Measurements from ENCODE around the gene SMIM3. TPM values are rescaled to one million over a fixed set of nuclear protein-coding genes. Genes with fewer than 3 reads are reported as not detected.
A peak's percentile ranks its signal among the peaks of the same experiment; 100 is the strongest.

The SMIM3 gene
- total RNA-seq, 1 experiment from 2014 or later = 19.4 TPM

DNA sequence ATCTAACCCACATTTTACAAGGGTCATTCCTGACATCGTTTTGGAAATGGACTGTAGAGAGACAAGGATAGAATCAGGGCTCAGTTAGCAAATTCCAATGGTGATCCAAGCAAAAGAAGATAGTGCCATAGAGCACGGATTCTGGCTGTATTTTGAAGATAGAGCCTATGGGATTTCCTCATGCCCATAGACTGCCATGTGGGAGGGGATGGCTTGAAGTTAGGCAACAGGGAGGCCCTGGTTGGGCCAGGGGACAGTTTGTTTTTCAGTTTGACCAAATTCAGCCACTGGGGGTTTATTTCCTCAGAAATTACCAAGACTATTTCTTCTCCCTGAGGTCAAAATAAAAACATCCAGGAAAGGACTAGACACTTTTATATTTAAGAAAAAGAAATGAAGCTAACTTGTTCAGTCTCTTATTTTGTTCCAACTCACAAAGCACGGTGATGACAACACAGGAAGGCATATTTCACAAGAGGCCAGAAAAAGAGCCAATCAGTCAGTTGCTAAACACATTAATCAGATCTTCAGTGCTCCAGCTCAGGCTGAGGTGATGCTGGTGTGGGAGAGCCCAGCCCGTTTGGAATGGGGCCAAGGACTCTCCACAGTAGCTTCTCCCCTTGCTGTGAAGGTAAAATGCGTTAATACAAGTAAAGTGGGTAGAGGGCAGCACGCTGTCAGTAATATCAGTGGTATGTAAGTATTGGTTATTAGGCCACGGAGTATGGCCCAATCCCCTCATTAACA lies 15.4 kb upstream of the SMIM3 start:
- no peak for DNase-seq (ENCODE audit: low spot score)
- in situ Hi-C loops (cut with HindIII; ENCODE audit: low sequenced_read_pairs) = no loop called here

DNA sequence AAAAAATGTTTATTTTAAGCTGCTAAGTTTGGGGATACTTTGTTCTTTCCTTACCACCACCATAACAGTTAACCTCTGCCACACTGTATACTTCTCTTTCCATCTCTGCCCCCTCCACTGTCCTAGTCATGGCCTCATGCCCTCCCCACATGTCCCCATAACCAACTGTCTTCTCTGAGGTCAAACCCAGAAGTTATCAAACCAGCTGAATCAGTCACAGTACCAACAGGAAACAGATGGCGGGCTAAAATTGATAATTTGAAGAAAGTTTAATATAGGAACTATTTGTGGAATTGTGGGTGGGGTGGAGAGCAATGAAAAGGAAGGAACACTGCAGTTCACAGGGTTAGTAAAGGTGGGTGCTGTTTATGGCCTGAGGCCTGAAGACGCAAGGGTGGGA lies 14.0 kb upstream of the SMIM3 start:
- DNase-seq (ENCODE audit: low spot score) = no peak
- in situ Hi-C loops (cut with HindIII; ENCODE audit: low sequenced_read_pairs) = no loop called here

DNA sequence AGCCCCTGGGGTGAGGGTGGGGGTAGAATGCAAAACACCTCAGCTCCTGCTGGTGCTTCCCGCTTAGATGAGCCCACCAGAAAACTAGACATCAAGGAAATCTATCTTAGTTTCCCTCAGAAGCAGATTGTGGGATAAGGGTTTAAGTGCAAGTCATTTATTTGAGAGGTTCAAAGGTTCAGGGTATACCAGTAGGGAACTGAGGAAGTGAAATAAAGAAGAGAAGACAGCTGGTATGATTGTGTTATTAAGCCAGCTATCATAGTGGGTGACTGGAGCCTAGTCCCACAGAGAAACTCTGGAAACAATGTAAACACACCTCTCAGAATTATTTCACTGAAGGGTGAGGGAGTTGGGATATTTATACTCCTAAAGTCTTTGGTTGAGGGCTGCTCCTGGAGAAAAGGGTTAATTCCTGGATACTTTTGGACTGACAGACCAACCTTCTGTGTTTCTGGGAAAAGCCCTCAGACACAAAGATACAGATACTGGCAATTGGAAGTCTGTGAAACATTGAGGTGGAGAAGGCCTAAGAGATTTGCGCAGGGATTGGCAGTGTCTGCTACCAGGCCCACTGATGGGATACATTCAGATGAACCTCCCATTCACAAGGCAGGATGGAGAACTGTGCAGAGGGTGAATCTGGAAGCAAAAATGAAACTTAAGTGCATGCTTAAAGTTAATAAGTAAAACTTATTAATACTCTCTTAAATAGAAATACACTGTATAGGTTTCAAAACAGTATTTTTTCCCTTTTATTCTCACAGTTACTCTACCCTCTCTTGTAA lies 13.4 kb upstream of the SMIM3 start:
- DNase-seq (ENCODE audit: low spot score) = no peak
- in situ Hi-C loops (cut with HindIII; ENCODE audit: low sequenced_read_pairs) = no loop called here

DNA sequence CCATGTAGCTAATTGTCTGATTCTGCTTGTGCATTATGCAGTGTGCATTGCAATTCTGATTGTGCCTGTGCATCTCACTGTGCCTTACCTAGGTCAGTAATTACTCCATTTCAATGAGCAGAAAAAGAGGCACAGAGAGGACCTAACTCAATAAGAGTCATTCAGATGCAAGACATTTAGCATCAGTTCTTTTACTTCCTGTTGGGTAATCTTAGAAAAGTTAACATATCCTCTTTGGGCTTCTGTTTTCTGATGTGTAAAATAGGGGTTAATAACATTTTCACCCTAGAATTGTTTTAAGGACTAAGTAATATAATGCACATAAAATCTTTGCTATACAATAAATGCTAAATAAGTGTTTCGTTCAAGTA lies 12.8 kb upstream of the SMIM3 start:
- in situ Hi-C loops (cut with HindIII; ENCODE audit: low sequenced_read_pairs) = no loop called here
- no peak for DNase-seq (ENCODE audit: low spot score)

DNA sequence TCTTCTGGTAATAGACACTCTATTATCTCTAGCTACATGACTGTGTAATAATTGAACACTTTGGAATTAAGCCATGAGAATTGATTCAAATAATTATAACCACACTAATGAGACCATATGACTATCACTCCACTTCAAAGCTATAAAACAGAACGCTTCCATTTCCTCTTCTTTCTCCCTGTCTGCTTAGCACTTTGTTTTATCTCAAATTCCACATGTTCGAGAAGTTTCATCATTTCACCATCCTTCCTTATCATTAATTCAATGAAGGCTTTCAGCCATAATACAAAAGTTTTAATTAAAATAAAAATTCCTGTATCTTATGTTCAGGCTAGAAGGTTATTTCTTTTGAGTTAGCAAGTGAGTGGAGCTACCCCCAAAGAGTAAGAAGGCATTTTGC lies 12.3 kb upstream of the SMIM3 start:
- DNase-seq (ENCODE audit: low spot score) = no peak
- in situ Hi-C loops (cut with HindIII; ENCODE audit: low sequenced_read_pairs) = no loop called here

DNA sequence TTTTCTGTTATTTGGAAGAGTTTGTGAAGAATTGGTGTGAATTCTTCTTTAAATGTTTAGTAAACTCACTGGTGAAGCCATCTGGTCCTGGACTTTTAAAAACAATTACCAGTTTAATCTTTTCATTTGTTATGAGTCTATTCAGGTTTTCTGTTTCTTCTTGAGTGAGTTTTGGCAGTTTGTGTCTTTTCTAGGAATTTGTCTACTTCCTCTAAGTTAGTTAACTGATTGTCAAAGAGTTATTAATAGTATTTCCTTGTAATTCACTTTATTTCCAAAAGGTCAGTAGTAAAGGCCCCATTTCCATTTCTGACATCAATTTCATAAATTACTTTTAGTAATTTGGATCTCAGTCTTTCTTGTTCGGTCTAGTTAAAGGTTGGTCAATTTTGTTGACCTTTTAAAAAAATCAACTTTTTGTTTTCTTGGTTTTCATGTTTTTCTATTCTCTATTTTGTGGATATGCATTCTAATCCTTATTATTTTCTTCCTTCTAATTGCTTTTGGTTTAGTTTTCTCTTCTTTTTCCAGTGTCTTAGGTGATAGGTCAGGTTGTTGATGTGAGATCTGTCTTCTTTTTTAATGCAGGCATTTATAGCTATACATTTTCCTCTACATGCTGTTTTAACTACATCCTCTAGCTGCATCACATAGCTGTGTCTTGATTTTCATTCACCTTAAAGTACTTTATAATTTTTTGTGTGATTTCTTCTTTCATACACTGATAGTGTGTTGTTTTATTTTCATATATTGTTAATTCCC lies 7.3 kb upstream of the SMIM3 start:
- in situ Hi-C loops (cut with HindIII; ENCODE audit: low sequenced_read_pairs) = no loop called here
- DNase-seq (ENCODE audit: low spot score) = no peak

DNA sequence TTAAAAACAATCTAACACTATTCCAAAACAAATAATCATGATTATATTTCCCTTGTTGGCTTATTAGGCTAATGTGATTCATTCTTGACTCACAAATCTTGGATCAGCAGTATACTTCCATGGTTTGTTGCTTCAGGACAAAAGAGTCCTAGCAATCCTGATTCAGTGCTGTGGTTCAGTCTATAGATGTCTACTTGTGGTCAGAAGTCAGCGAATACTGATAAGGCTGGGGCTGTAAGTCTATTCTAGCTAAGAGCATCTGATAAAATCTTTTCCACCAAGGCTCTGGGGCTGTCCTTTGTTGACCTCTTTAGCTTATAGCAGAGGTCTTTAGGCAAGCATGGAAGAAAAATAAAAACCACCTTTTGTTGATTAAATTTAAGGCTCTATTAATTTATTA lies 4.4 kb upstream of the SMIM3 start:
- in situ Hi-C loops (cut with HindIII; ENCODE audit: low sequenced_read_pairs) = no loop called here
- no peak for DNase-seq (ENCODE audit: low spot score)

DNA sequence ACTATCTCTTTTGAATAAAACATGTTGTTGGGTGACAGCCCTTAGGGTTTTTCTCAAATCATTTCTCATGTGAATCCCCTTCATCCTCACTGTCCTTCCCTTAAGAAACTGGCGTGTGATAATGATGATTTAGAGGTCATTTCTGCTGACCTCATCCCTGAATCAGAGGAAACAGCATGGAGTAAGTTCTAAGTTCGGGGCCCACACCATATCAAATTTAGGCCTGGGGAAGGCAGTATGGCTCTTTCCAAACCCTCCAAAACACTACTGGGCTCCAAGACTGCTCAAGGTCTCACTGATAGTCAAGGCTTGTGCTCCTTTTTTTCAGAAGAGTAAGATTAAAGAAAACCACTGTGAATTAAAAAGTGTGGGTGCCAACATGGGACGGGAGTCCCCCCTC lies 872 bp upstream of the SMIM3 start:
- DNase-seq (ENCODE audit: low spot score) = no peak
- in situ Hi-C loops (cut with HindIII; ENCODE audit: low sequenced_read_pairs) = no loop called here

DNA sequence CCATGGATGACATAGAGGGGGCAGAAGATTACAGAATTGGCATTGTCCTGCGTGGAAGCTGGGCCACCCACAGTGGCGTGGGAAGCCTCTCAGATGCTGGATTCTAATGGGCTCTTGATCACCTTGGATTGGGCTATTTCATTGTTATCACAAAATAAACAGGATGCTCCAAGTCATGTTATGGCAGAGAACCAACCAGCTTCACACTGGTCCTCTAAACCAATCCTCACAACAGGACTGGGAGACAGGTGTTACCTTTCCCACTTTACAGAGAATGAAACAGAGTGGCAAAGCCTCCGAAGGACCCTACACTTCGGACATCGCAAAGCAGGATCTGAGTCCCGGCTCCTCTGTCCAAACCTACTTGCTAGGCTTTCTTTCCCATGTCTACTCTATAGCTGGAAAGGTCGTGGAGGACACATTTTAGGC lies 455 bp upstream of the SMIM3 start:
- DNase-seq (ENCODE audit: low spot score) = no peak
- in situ Hi-C loops (cut with HindIII; ENCODE audit: low sequenced_read_pairs) = no loop called here

DNA sequence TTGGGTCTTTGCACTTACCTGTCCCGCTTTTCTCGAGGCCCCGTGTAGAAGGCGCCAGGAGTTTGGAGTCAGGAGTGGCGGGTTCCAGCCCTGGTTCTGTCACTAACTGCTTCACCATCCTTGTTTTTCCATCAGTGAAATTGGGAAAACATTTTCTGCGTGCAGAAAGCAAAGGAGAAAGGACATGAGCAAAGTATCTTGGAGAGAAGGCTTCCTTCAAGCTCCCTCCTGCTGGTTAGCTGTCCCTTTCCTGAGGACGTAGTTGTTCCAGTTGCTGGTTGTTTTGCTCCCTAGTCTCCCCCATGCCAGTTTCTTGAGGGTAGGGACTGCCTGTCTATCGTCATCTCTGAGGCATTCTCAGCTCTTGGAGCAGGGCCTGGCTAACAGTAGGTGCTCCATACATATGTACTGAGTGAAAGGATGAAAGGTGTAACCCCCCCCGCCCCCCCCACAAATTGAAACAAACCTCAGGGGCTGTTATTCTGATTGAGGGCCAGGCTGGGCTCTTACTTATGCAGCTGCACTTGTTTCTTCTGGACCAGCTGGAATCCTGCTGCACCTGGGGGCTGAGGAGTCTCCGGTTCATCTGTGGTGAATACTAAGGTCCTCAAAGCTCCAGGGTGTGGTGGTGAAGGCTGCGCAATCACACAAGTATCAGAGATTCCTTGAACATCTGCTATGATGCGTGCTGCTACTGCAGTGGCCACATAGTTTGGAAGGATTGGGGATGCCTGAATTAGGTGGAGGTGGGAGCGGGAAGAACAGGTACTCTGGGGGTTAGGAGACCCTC lies 1.0 kb downstream of the SMIM3 start:
- in situ Hi-C loops (cut with HindIII; ENCODE audit: low sequenced_read_pairs) = no loop called here
- DNase-seq (ENCODE audit: low spot score) = no peak

DNA sequence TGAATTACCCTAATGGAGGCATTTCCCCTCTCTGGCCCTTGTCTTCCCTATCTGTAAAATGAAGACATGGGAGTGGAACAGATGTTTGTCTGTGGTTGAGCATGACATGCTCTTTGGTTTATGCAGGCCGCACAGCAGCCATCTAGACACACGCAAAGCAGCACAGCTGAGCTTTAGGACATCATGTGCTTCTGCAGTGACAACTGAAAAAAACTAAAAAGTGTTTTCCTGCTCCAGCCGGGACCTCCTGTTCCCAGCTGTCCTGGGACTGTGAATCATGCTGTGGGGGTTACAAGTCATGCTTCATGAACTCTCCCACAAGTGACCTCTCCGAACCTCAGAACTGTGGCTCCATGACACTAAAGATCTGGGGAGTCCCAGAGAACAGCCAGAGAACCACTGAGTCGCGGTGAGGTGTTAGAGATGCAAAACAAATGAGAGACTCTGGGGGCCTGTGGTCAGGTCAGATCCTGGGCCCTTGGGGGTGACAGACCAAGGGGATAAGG lies 1.7 kb downstream of the SMIM3 start:
- DNase-seq (ENCODE audit: low spot score) = no peak
- in situ Hi-C loops (cut with HindIII; ENCODE audit: low sequenced_read_pairs) = no loop called here

DNA sequence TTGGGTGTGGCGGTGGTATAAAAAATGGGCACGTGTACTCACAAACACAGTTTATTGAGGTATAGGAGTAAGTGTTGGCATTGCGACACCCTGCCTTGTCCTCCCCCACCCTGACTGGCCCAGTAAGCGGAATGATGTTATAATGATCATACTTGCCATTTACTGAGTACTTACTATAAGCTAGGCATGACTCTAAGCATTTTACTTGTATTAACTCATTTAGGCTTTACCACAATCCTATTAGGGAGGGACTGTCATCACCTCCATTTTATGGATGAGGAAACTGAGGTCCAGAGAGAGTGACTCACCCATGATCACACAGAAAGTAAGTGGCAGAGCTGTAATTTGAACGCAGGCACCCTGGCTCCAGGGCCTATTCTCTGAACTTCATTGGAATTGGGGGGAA lies 2.3 kb downstream of the SMIM3 start:
- in situ Hi-C loops (cut with HindIII; ENCODE audit: low sequenced_read_pairs) = no loop called here
- DNase-seq (ENCODE audit: low spot score) = no peak

DNA sequence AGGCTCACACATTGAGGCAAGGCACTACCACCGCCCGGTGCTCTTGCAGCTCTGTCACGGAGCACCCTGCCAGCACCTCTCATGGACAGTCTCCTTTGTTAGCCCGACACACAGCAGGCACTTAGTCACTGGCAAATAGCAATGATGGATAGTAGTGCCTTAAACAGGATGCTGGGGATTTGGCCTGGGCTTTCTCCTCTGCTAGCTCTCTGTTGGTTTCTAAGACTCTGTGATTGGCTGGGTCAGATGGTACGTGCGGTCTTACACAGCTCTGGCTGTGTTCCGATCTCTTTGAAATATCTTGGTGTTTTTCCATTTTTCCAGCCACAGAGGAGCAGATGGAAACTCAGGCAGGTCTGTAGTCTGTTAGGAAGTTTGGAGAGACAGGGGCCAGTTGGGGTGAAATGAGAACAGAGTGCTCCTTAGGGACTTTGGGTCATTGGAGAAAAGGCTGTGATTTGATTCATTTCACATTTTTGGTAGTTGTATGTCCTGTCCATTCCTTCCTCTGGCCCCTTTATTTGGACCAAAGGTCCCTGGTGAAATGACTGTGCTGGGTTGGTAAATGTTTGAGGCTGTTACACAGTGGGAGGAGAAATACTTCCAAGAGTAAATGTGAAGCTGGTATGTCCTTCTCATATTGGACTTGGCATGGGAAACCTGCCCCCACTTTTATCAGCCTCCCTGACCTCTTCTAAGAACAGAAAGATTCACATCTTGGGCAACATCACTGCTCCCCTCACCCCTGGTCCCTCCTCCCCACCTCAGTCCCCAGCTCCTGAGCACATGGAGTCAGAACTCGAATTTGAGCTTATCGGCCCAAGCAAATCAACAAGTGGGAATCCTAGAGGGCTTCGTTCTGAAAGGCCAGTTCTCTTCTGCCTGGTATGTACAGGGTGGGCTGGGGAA lies 3.4 kb downstream of the SMIM3 start:
- peak; percentile 87 for DNase-seq (ENCODE audit: low spot score)
- in situ Hi-C loops (cut with HindIII; ENCODE audit: low sequenced_read_pairs) = no loop called here

DNA sequence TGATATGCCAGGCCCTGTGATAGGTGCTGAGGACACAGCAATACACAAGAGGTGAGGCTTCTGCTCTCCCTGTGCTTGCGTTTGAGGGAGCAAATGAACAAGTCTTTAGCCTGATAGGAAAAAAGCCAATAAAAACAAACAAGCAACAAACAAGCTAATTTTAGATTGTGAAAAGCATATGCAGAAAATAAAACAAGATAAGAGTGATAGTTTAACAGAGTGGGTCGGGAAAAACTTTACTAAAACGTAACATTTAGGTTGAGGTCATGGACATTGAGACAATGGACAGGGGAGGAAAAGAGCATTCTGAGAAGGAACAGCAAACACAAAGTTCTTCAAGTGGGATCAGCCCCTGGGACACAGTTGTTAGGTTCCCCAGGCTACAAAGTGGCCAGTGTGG lies 4.3 kb downstream of the SMIM3 start:
- DNase-seq (ENCODE audit: low spot score) = no peak

DNA sequence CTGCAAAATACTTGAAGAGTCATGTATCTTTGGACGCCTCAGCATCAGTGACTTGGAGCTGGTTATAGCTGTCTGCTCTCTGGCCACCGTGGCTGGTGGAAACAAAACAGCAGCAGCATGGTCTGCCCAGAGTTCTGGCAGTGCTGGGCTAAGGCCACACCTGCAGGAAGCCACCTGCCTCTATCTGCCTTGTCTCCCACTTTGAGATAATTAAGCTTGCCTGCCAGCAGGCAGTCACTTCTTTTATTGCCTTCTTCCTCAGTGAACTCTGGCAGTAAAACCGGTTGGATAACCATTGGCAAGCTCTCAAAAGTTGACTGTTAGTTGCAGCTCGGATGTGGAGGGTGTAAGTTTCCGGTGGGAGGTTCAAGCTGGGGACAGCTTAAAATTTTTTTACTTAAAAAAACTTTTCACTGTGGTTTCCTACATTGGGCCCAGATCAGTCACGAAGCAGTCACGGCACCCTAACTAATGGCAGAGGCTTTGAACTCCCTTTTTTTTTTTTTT lies 4.9 kb downstream of the SMIM3 start:
- peak; percentile 35 for DNase-seq (ENCODE audit: low spot score)

More for the DNA sequence above, 4.3 kb downstream of the SMIM3 start:
- in situ Hi-C loops (cut with HindIII; ENCODE audit: low sequenced_read_pairs) = no loop called here

DNA sequence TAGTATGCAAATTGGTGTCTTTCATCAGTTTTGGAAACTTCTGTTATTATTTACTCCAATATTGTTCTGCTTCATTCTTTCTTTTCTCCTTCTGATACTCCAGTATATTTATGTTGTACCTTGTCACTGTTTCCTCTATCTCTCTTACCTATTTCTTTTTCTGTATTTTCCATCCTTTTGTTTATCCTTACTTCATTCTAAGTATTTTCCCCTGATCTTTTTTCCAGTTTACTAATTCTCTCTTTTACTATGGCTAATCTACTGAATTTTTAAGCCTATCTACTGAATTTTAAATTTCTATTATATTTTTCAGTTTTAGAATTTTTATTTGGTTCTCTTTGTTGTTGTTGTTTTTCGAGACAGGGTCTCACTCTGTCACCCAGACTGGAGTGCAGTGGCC lies 7.4 kb downstream of the SMIM3 start:
- in situ Hi-C loops (cut with HindIII; ENCODE audit: low sequenced_read_pairs) = loop anchor here (5.0 kb wide), 1 partner anchor 34 kb away; no protein-coding TSS in a partner anchor
- DNase-seq (ENCODE audit: low spot score) = no peak

More for the DNA sequence above, 4.9 kb downstream of the SMIM3 start:
- in situ Hi-C loops (cut with HindIII; ENCODE audit: low sequenced_read_pairs) = no loop called here

DNA sequence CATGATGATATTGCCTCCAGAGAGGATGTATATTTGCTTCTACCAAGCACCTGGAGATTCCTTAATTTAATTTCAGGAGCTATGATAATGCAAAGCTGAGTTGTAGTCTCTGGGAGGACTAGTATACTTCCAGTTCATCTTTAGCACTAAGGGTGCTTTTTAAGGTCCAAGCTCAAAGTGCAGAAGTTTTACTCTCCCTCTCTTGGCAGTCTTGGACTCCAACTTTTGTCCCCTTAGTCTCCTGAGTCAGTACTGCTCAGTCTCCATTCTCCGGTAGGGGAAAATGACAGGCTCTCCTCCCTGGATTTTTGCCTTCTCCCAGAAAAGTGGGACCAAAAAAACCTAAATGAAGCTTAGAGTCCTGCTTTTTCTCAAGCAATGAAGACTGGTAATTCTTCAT lies 8.3 kb downstream of the SMIM3 start:
- in situ Hi-C loops (cut with HindIII; ENCODE audit: low sequenced_read_pairs) = loop anchor here (5.0 kb wide), 1 partner anchor 35 kb away; no protein-coding TSS in a partner anchor

DNA sequence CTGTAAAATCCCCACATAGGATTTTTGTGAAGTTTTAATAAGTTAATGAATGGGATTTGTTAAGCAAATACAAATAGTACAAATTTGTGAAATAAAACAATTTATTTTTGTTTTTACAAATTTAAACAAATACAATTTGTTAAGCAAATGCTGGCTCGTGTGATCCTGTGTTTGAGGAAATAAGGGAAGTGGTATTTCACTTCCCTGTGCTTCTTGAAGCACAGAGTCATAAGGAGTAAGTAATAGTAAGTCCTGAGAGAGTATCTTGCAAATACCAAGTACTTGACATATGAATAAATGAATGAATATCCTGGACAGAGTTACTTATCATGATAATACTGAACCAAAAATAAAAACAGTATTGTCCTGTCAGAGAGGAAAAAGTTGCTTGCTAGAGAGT lies 9.1 kb downstream of the SMIM3 start:
- in situ Hi-C loops (cut with HindIII; ENCODE audit: low sequenced_read_pairs) = loop anchor here (5.0 kb wide), 1 partner anchor 35 kb away; no protein-coding TSS in a partner anchor
- no peak for DNase-seq (ENCODE audit: low spot score)

More for the DNA sequence above, 8.3 kb downstream of the SMIM3 start:
- DNase-seq (ENCODE audit: low spot score) = no peak
